ENCODE results near the gene B4GALT3. TPM values are rescaled to one million over a fixed set of nuclear protein-coding genes. Genes with fewer than 3 reads are reported as not detected.

B4GALT3 gene
- polyA plus RNA-seq, 3 donors, result 16.8 to 50.3 (median 21.0) TPM

DNA sequence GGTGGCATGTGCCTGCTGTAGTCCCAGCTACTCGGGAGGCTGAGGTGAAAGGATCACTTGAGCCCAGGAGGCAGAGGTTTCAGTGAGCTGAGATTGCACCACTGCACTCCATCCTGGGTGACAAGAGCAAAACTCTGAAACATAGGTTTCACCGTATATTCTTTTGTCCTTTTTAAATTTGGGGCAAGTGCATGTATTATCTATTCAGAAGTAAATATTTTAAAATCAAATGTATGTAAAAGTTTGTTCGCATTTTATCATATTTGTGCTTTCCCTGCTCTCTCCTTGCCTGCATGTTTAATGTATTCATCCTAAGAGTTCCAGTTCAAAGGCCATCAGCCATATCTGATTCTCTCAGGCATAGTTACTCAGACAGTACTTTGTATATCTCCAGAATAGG lies 31.5 kb downstream of the B4GALT3 start:
- no peaks in the 10 kb centered on the region for H4K20me1 ChIP-seq (ENCODE audit: insufficient read depth, low read length)
- H3K9me3 Mint-ChIP-seq, result no peaks in the 10 kb centered on the region
- H3K9ac ChIP-seq (ENCODE audit: insufficient read depth, low read length, poor library complexity, severe bottlenecking), result no peak overlapping the region
- no peak overlapping the region for H3K4me3 ChIP-seq (replicated peaks in 1 of 3; ENCODE audit: low read depth in 2 of 3, low read length in 3 of 3)
- no peaks in the 10 kb centered on the region for H3K79me2 ChIP-seq (ENCODE audit: insufficient read depth, low read length)
- no peaks in the 10 kb centered on the region for H3K36me3 ChIP-seq (replicated peaks in 1 of 2; ENCODE audit: control insufficient read depth in 1 of 2, insufficient read depth in 2 of 2, low read length in 2 of 2)
- intact Hi-C loops (cut with micrococcal nuclease), result loop anchor here in 1 of 2 donors (10.0 kb wide), 1 partner anchor 151 kb away; no protein-coding TSS in a partner anchor
- H3K4me3 Mint-ChIP-seq, result no peak overlapping the region
- 100% methylated on average over 1 of the region's 3 CpGs for WGBS (ENCODE audit: insufficient coverage)
- H3K27ac Mint-ChIP-seq, result no peak overlapping the region
- H3K4me2 ChIP-seq (replicated peaks; ENCODE audit: extremely low read depth, low read length, poor library complexity, severe bottlenecking), result no peak overlapping the region
- peaks cover 0 to 2% (median 1%) of the 10 kb centered on the region in 3 donors for H3K27me3 Mint-ChIP-seq (ENCODE audit: low read depth in 3 of 3)
- DNase-seq, result no peak
- H3K4me1 ChIP-seq (ENCODE audit: control insufficient read depth in 1 of 2, insufficient read depth in 2 of 2, low read length in 2 of 2), result no peaks in the 10 kb centered on the region
- H3K27me3 ChIP-seq (ENCODE audit: control insufficient read depth in 2 of 2, insufficient read depth in 2 of 2, low read length in 2 of 2), result no peaks in the 10 kb centered on the region
- peaks cover 2% of the 10 kb centered on the region for H3K4me1 Mint-ChIP-seq
- TF ChIP-seq, protein P1, sequence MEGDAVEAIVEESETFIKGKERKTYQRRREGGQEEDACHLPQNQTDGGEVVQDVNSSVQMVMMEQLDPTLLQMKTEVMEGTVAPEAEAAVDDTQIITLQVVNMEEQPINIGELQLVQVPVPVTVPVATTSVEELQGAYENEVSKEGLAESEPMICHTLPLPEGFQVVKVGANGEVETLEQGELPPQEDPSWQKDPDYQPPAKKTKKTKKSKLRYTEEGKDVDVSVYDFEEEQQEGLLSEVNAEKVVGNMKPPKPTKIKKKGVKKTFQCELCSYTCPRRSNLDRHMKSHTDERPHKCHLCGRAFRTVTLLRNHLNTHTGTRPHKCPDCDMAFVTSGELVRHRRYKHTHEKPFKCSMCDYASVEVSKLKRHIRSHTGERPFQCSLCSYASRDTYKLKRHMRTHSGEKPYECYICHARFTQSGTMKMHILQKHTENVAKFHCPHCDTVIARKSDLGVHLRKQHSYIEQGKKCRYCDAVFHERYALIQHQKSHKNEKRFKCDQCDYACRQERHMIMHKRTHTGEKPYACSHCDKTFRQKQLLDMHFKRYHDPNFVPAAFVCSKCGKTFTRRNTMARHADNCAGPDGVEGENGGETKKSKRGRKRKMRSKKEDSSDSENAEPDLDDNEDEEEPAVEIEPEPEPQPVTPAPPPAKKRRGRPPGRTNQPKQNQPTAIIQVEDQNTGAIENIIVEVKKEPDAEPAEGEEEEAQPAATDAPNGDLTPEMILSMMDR (IDR thresholded peaks at IDR 0.05), result no peak
- H3K27ac ChIP-seq (ENCODE audit: low read depth in 1 of 2, low read length in 2 of 2), result no peak overlapping the region
- no peaks in the 10 kb centered on the region for H3K36me3 Mint-ChIP-seq
- H3K9me3 ChIP-seq (replicated peaks in 1 of 2; ENCODE audit: control insufficient read depth in 1 of 2, insufficient read depth in 1 of 2, low read length in 2 of 2), result no peaks in the 10 kb centered on the region
- H2AFZ ChIP-seq (ENCODE audit: insufficient read depth, low read depth, low read length, poor library complexity, severe bottlenecking), result no peak overlapping the region

DNA sequence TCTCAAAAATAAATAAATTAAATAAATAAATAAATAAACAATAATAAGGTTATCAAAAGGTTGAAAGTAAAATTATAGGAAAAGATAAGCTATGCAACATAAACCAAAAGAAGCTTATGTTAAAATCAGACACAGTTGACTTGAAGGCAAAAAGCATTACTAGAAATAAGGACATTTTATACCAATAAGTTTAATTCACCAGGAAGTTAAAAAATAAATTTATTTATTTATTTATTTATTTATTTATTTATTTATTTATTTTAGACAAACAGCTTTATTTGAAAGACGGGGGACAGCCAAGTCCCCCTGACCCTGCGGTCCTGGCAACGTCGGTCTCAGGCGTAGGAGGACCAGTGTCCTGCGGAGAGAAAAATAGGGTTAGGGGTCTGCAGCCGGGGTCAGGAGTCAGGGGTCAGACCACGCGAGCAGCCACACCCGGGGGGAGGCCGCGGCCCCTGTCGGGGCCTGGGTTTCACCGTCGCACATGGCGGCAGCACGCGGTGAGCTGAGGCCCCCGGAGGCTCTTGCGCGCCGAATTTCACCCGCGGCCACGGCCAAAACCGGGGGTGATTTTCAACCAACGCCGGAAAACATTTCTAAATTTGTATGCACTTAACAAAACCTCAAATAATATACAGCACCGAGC lies 36.4 kb downstream of the B4GALT3 start:
- no peak overlapping the region for H3K4me2 ChIP-seq (replicated peaks; ENCODE audit: extremely low read depth, low read length, poor library complexity, severe bottlenecking)
- intact Hi-C loops (cut with micrococcal nuclease), result loop anchor here in 1 of 2 donors (10.0 kb wide), 1 partner anchor 146 kb away; no protein-coding TSS in a partner anchor
- DNase-seq, result no peak
- Mint-ChIP-seq H3K9me3 (no peaks in the 10 kb centered on the region), H3K36me3 (peaks cover 1% of the 10 kb centered on the region in 2 donors), H3K27ac (no peak overlapping the region), H3K4me1 (peaks cover 40% of the 10 kb centered on the region), H3K4me3 (no peak overlapping the region), H3K27me3 (ENCODE audit: low read depth in 3 of 3) (no peaks in the 10 kb centered on the region)
- H3K4me3 ChIP-seq (replicated peaks in 1 of 3; ENCODE audit: low read depth in 2 of 3, low read length in 3 of 3), result no peak overlapping the region
- TF ChIP-seq, protein P1 (IDR thresholded peaks at IDR 0.05), result no peak
- no peaks in the 10 kb centered on the region for H4K20me1 ChIP-seq (ENCODE audit: insufficient read depth, low read length)
- no peak overlapping the region for H2AFZ ChIP-seq (ENCODE audit: insufficient read depth, low read depth, low read length, poor library complexity, severe bottlenecking)
- H3K27me3 ChIP-seq (ENCODE audit: control insufficient read depth in 2 of 2, insufficient read depth in 2 of 2, low read length in 2 of 2), result no peaks in the 10 kb centered on the region
- H3K4me1 ChIP-seq (ENCODE audit: control insufficient read depth in 1 of 2, insufficient read depth in 2 of 2, low read length in 2 of 2), result peaks cover 40 to 42% of the 10 kb centered on the region in 2 donors
- peaks cover 22% of the 10 kb centered on the region for H3K79me2 ChIP-seq (ENCODE audit: insufficient read depth, low read length)
- no peaks in the 10 kb centered on the region for H3K9me3 ChIP-seq (replicated peaks in 1 of 2; ENCODE audit: control insufficient read depth in 1 of 2, insufficient read depth in 1 of 2, low read length in 2 of 2)
- no peaks in the 10 kb centered on the region for H3K36me3 ChIP-seq (replicated peaks in 1 of 2; ENCODE audit: control insufficient read depth in 1 of 2, insufficient read depth in 2 of 2, low read length in 2 of 2)
- H3K27ac ChIP-seq (ENCODE audit: low read depth in 1 of 2, low read length in 2 of 2), result no peak overlapping the region
- H3K9ac ChIP-seq (ENCODE audit: insufficient read depth, low read length, poor library complexity, severe bottlenecking), result no peak overlapping the region
- 98% methylated on average over 28 of the region's 29 CpGs for WGBS (ENCODE audit: insufficient coverage)
